HEK293 (cell line): ENCODE results near the gene PEAR1.

Experiments
- KLF7 ChIP-seq: fragments of 450-650 bp; formaldehyde crosslinking; IDR thresholded peaks from 2 replicates; pipeline ENCODE4 v1.5.1; 2016; ENCODE audit warnings: missing biosample characterization, missing genetic modification characterization, borderline replicate concordance
- KLF9 ChIP-seq: fragments of 450-650 bp; formaldehyde crosslinking; IDR thresholded peaks from 2 replicates; pipeline ENCODE4 v1.5.1; 2016; ENCODE audit warnings: missing biosample characterization, missing genetic modification characterization, low read depth
- MEIS1 ChIP-seq: sonication (generic); formaldehyde crosslinking; IDR thresholded peaks from 2 replicates; pipeline ENCODE4 v1.8.1; 2022; ENCODE audit warnings: missing genetic modification reagents, mild to moderate bottlenecking, borderline replicate concordance
- YY1 ChIP-seq: fragments of 450-650 bp; formaldehyde crosslinking; IDR thresholded peaks from 2 replicates; pipeline ENCODE4 v1.5.1; 2018; ENCODE audit warnings: missing biosample characterization, missing genetic modification characterization
- ZBTB1 ChIP-seq: fragments of 450-650 bp; formaldehyde crosslinking; IDR thresholded peaks from 2 replicates; pipeline ENCODE4 v1.5.1; 2016; ENCODE audit warnings: missing biosample characterization, missing genetic modification characterization
- ZBTB17 ChIP-seq: fragments of 450-650 bp; formaldehyde crosslinking; IDR thresholded peaks from 2 replicates; pipeline ENCODE4 v1.5.1; 2016; ENCODE audit warnings: missing biosample characterization, missing genetic modification characterization
- ZBTB20 ChIP-seq: fragments of 450-650 bp; formaldehyde crosslinking; IDR thresholded peaks from 2 replicates; pipeline ENCODE4 v1.5.1; 2016; ENCODE audit warnings: missing biosample characterization, missing genetic modification characterization
- ZNF138 ChIP-seq: fragments of 450-650 bp; formaldehyde crosslinking; IDR thresholded peaks from 2 replicates; pipeline ENCODE4 v1.5.1; 2016; ENCODE audit warnings: missing biosample characterization, missing genetic modification characterization, borderline replicate concordance
- ZNF600 ChIP-seq: fragments of 450-650 bp; formaldehyde crosslinking; IDR thresholded peaks from 2 replicates; pipeline ENCODE4 v1.5.1; 2016; ENCODE audit warnings: missing biosample characterization, missing genetic modification characterization
- TF ChIP-seq, protein P1 (sequence below): fragments of 450-650 bp; formaldehyde crosslinking; IDR thresholded peaks from 2 replicates; pipeline ENCODE4 v1.5.1; 2016; ENCODE audit warnings: missing biosample characterization, missing genetic modification characterization
- TF ChIP-seq, protein P2 (sequence below): fragments of 450-650 bp; formaldehyde crosslinking; IDR thresholded peaks from 2 replicates; pipeline ENCODE4 v1.5.1; 2016; ENCODE audit warnings: missing biosample characterization, missing genetic modification characterization
- TF ChIP-seq, protein P3 (sequence below): fragments of 450-650 bp; IDR thresholded peaks from 2 replicates; pipeline ENCODE4 v1.5.1; 2018; ENCODE audit warnings: missing biosample characterization, mild to moderate bottlenecking, missing genetic modification characterization
- TF ChIP-seq, protein P4 (sequence below): fragments of 450-650 bp; formaldehyde crosslinking; IDR thresholded peaks from 2 replicates; pipeline ENCODE4 v1.5.1; 2016; ENCODE audit warnings: missing biosample characterization, missing genetic modification characterization
- TF ChIP-seq, protein P5 (sequence below): fragments of 450-650 bp; formaldehyde crosslinking; IDR thresholded peaks from 2 replicates; pipeline ENCODE4 v1.5.1; 2016; ENCODE audit warnings: missing biosample characterization, missing genetic modification characterization

DNA sequence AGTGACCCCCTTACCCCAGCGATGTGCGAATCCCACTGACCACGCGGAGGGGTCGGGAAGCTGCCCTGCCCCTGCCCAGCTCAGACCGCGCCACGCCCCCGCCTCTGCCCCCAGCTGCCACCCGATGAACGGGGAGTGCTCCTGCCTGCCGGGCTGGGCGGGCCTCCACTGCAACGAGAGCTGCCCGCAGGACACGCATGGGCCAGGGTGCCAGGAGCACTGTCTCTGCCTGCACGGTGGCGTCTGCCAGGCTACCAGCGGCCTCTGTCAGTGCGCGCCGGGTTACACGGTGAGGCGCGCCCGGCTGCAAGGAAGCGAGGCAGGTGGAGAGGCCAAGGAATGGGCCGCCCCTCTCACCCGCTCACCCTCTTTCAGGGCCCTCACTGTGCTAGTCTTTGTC, 15.0 kb downstream of the PEAR1 start:
- TF ChIP-seq ZBTB17 (tag by site-specific recombination) (no peak), ZNF138 (tag by site-specific recombination) (no peak), YY1 (tag by site-specific recombination) (no peak), KLF9 (no peak), ZBTB20 (tag by site-specific recombination) (no peak), MEIS1 (CRISPR knock-in tag) (no peak), KLF7 (tag by site-specific recombination) (no peak), ZBTB1 (no peak), ZNF600 (tag by site-specific recombination) (no peak)
- TF ChIP-seq, protein P1, sequence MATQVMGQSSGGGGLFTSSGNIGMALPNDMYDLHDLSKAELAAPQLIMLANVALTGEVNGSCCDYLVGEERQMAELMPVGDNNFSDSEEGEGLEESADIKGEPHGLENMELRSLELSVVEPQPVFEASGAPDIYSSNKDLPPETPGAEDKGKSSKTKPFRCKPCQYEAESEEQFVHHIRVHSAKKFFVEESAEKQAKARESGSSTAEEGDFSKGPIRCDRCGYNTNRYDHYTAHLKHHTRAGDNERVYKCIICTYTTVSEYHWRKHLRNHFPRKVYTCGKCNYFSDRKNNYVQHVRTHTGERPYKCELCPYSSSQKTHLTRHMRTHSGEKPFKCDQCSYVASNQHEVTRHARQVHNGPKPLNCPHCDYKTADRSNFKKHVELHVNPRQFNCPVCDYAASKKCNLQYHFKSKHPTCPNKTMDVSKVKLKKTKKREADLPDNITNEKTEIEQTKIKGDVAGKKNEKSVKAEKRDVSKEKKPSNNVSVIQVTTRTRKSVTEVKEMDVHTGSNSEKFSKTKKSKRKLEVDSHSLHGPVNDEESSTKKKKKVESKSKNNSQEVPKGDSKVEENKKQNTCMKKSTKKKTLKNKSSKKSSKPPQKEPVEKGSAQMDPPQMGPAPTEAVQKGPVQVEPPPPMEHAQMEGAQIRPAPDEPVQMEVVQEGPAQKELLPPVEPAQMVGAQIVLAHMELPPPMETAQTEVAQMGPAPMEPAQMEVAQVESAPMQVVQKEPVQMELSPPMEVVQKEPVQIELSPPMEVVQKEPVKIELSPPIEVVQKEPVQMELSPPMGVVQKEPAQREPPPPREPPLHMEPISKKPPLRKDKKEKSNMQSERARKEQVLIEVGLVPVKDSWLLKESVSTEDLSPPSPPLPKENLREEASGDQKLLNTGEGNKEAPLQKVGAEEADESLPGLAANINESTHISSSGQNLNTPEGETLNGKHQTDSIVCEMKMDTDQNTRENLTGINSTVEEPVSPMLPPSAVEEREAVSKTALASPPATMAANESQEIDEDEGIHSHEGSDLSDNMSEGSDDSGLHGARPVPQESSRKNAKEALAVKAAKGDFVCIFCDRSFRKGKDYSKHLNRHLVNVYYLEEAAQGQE (tag by site-specific recombination), result no peak
- TF ChIP-seq, protein P2, sequence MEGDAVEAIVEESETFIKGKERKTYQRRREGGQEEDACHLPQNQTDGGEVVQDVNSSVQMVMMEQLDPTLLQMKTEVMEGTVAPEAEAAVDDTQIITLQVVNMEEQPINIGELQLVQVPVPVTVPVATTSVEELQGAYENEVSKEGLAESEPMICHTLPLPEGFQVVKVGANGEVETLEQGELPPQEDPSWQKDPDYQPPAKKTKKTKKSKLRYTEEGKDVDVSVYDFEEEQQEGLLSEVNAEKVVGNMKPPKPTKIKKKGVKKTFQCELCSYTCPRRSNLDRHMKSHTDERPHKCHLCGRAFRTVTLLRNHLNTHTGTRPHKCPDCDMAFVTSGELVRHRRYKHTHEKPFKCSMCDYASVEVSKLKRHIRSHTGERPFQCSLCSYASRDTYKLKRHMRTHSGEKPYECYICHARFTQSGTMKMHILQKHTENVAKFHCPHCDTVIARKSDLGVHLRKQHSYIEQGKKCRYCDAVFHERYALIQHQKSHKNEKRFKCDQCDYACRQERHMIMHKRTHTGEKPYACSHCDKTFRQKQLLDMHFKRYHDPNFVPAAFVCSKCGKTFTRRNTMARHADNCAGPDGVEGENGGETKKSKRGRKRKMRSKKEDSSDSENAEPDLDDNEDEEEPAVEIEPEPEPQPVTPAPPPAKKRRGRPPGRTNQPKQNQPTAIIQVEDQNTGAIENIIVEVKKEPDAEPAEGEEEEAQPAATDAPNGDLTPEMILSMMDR, result no peak
- TF ChIP-seq, protein P3, sequence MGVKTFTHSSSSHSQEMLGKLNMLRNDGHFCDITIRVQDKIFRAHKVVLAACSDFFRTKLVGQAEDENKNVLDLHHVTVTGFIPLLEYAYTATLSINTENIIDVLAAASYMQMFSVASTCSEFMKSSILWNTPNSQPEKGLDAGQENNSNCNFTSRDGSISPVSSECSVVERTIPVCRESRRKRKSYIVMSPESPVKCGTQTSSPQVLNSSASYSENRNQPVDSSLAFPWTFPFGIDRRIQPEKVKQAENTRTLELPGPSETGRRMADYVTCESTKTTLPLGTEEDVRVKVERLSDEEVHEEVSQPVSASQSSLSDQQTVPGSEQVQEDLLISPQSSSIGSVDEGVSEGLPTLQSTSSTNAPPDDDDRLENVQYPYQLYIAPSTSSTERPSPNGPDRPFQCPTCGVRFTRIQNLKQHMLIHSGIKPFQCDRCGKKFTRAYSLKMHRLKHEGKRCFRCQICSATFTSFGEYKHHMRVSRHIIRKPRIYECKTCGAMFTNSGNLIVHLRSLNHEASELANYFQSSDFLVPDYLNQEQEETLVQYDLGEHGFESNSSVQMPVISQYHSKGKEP (tag by site-specific recombination), result no peak
- TF ChIP-seq, protein P4, sequence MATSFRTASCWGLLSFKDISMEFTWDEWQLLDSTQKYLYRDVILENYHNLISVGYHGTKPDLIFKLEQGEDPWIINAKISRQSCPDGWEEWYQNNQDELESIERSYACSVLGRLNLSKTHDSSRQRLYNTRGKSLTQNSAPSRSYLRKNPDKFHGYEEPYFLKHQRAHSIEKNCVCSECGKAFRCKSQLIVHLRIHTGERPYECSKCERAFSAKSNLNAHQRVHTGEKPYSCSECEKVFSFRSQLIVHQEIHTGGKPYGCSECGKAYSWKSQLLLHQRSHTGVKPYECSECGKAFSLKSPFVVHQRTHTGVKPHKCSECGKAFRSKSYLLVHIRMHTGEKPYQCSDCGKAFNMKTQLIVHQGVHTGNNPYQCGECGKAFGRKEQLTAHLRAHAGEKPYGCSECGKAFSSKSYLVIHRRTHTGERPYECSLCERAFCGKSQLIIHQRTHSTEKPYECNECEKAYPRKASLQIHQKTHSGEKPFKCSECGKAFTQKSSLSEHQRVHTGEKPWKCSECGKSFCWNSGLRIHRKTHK, result no peak
- TF ChIP-seq, protein P5, sequence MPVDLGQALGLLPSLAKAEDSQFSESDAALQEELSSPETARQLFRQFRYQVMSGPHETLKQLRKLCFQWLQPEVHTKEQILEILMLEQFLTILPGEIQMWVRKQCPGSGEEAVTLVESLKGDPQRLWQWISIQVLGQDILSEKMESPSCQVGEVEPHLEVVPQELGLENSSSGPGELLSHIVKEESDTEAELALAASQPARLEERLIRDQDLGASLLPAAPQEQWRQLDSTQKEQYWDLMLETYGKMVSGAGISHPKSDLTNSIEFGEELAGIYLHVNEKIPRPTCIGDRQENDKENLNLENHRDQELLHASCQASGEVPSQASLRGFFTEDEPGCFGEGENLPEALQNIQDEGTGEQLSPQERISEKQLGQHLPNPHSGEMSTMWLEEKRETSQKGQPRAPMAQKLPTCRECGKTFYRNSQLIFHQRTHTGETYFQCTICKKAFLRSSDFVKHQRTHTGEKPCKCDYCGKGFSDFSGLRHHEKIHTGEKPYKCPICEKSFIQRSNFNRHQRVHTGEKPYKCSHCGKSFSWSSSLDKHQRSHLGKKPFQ (tag by site-specific recombination), result no peak
